ENCODE data around the gene LTN1. TPM values are rescaled to one million over a fixed set of nuclear protein-coding genes. Genes with fewer than 3 reads are reported as not detected.

Gene LTN1
- total and polyA plus RNA-seq, 2 donors from 2014 or later = 3.6 to 25.0 TPM

- Histone ChIP-seq H3K4me3 (ENCODE audit: low read length in 3 of 3) (no peak overlapping the region), H3K9ac (ENCODE audit: low read length in 3 of 3) (no peak overlapping the region), H3K27me3 (ENCODE audit: control insufficient read depth, insufficient read depth, low read length) (no peaks in the 10 kb centered on the region), H3K9me3 (ENCODE audit: control insufficient read depth in 2 of 3, insufficient read depth in 1 of 3, low read length in 3 of 3) (no peaks in the 10 kb centered on the region), H3K4me1 (ENCODE audit: control insufficient read depth in 2 of 3, insufficient read depth in 2 of 3, low read depth in 1 of 3, low read length in 3 of 3) (no peaks in the 10 kb centered on the region), H3K27ac (ENCODE audit: low read depth in 2 of 2, low read length in 2 of 2) (no peak overlapping the region), H3K36me3 (ENCODE audit: control insufficient read depth in 2 of 3, insufficient read depth in 3 of 3, low read length in 3 of 3) (peaks cover 2 to 27% (median 18%) of the 10 kb centered on the region in 3 donors)
- DNase-seq (no peak), FAIRE-seq (no peak)
- intact Hi-C loops (cut with DNase I) = no loop called here
- TF ChIP-seq, protein P1, sequence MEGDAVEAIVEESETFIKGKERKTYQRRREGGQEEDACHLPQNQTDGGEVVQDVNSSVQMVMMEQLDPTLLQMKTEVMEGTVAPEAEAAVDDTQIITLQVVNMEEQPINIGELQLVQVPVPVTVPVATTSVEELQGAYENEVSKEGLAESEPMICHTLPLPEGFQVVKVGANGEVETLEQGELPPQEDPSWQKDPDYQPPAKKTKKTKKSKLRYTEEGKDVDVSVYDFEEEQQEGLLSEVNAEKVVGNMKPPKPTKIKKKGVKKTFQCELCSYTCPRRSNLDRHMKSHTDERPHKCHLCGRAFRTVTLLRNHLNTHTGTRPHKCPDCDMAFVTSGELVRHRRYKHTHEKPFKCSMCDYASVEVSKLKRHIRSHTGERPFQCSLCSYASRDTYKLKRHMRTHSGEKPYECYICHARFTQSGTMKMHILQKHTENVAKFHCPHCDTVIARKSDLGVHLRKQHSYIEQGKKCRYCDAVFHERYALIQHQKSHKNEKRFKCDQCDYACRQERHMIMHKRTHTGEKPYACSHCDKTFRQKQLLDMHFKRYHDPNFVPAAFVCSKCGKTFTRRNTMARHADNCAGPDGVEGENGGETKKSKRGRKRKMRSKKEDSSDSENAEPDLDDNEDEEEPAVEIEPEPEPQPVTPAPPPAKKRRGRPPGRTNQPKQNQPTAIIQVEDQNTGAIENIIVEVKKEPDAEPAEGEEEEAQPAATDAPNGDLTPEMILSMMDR (IDR thresholded peaks at IDR 0.05; ENCODE audit: borderline replicate concordance, extremely low read depth, insufficient read depth) = no peak
Measured at GRCh38 chr21:28982637-28983036, 10.0 kb downstream of the LTN1 start.

DNA sequence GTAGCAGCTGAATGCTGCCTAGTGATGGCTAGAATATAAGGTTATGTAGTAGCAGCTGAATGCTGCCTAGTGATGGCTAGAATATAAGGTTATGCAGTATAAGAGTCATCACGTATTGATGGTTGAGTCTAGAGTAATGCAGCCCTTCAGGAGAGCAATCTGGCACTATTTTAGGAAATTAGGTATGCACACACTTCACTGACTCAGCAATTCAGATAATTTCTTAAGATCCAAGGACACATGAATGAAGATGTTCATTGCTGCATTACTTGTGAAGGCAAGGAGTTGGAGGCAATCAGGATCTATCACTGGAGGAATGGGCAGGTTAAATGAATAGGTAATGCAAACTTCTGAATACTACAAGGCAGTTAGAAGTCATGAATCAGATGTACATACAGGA, 13.6 kb downstream of the LTN1 start:
- TF ChIP-seq, protein P1 (IDR thresholded peaks at IDR 0.05; ENCODE audit: borderline replicate concordance, extremely low read depth, insufficient read depth) = no peak
- FAIRE-seq = no peak
- Histone ChIP-seq H3K9me3 (ENCODE audit: control insufficient read depth in 2 of 3, insufficient read depth in 1 of 3, low read length in 3 of 3) (no peaks in the 10 kb centered on the region), H3K4me3 (ENCODE audit: low read length in 3 of 3) (no peak overlapping the region), H3K36me3 (ENCODE audit: control insufficient read depth in 2 of 3, insufficient read depth in 3 of 3, low read length in 3 of 3) (peaks cover 2 to 27% (median 19%) of the 10 kb centered on the region in 3 donors), H3K27ac (ENCODE audit: low read depth in 2 of 2, low read length in 2 of 2) (no peak overlapping the region), H3K9ac (ENCODE audit: low read length in 3 of 3) (no peak overlapping the region), H3K27me3 (ENCODE audit: control insufficient read depth, insufficient read depth, low read length) (no peaks in the 10 kb centered on the region), H3K4me1 (ENCODE audit: control insufficient read depth in 2 of 3, insufficient read depth in 2 of 3, low read depth in 1 of 3, low read length in 3 of 3) (no peaks in the 10 kb centered on the region)
- intact Hi-C loops (cut with DNase I) = no loop called here
- DNase-seq = no peak

DNA sequence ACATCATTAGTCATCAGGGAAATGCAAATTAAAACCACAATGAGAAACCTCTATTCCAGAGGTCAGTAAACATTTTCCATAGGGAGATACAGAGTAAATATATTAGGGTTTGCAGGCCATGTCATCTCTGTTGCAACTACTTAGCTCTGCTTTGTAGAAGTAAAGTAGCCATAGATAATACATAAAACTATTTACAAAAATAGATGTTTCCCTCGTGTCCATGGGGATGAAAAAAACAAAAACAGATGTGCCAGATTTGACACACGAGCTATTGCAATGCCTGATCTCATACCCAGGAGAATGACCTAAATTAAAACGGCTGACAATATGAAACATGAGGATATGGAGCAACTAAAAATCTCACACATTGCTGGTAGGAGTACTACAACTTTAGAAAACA, 17.3 kb downstream of the LTN1 start:
- no peak for FAIRE-seq
- H3K9me3 ChIP-seq (ENCODE audit: control insufficient read depth in 2 of 3, insufficient read depth in 1 of 3, low read length in 3 of 3) = no peaks in the 10 kb centered on the region
- peaks cover 2 to 11% (median 10%) of the 10 kb centered on the region in 3 donors for H3K36me3 ChIP-seq (ENCODE audit: control insufficient read depth in 2 of 3, insufficient read depth in 3 of 3, low read length in 3 of 3)
- TF ChIP-seq, protein P1 (IDR thresholded peaks at IDR 0.05; ENCODE audit: borderline replicate concordance, extremely low read depth, insufficient read depth) = no peak
- H3K4me3 ChIP-seq (ENCODE audit: low read length in 3 of 3) = no peak overlapping the region
- no peak overlapping the region for H3K9ac ChIP-seq (ENCODE audit: low read length in 3 of 3)
- DNase-seq = no peak
- H3K27me3 ChIP-seq (ENCODE audit: control insufficient read depth, insufficient read depth, low read length) = no peaks in the 10 kb centered on the region
- intact Hi-C loops (cut with DNase I) = no loop called here
- no peaks in the 10 kb centered on the region for H3K4me1 ChIP-seq (ENCODE audit: control insufficient read depth in 2 of 3, insufficient read depth in 2 of 3, low read depth in 1 of 3, low read length in 3 of 3)
- H3K27ac ChIP-seq (ENCODE audit: low read depth in 2 of 2, low read length in 2 of 2) = no peak overlapping the region

Measured in kidney (tissue), 14 donors.